Activated T-helper 1 cell treated with anti-CD3 and anti-CD28 coated beads, Interleukin-12 subunit alpha, Interleukin-12 subunit beta, Interleukin-2, Interleukin-4 antibody, amounts not matched to agents 30 ng/mL and 10 ng/mL and 1 ng/mL, durations not matched to agents 14 hours and 24 hours and 36 hours (primary cell): ENCODE measurements around the gene CNTN5. TPM values are rescaled to one million over a fixed set of nuclear protein-coding genes. Genes with fewer than 3 reads are reported as not detected.

Source experiments
- DNase-seq: peaks from one replicate; pipeline ENCODE4 v3.0.0; 2021; ENCODE audit warnings: low spot score
- H3K27ac Mint-ChIP-seq: one replicate; pipeline ENCODE4 v1.8.0; 2021; ENCODE audit warnings: mild to moderate bottlenecking, mixed read lengths
- H3K27me3 Mint-ChIP-seq: one replicate; pipeline ENCODE4 v1.8.0; 2022; ENCODE audit warnings: mild to moderate bottlenecking, moderate library complexity, mixed read lengths; ENCODE audit not compliant: insufficient read depth
- H3K36me3 Mint-ChIP-seq: one replicate; pipeline ENCODE4 v1.8.0; 2021; ENCODE audit warnings: low read depth, mixed read lengths
- H3K4me1 Mint-ChIP-seq: one replicate; pipeline ENCODE4 v1.8.0; 2021; ENCODE audit warnings: low read depth, mixed read lengths
- H3K4me3 Mint-ChIP-seq: one replicate; pipeline ENCODE4 v1.8.0; 2021; ENCODE audit warnings: mild to moderate bottlenecking, moderate library complexity, mixed read lengths
- H3K9me3 Mint-ChIP-seq: one replicate; pipeline ENCODE4 v1.8.0; 2021; ENCODE audit warnings: mixed read lengths
- intact Hi-C: fragments of 100-400 bp; cut with micrococcal nuclease; formaldehyde crosslinking; loops from one replicate; pipeline ENCODE4 v1.15.1; 2024
- total RNA-seq: library from RNA; stranded (reverse); gene quantifications from 2 replicates; pipeline ENCODE4 v1.2.3, GENCODE V29; 2022

CNTN5 gene
- total RNA-seq, 1 donor from 2014 or later: not detected

- Mint-ChIP-seq H3K27me3 (no peaks in the 10 kb centered on the region), H3K36me3 (no peaks in the 10 kb centered on the region), H3K4me3 (no peak overlapping the region), H3K4me1 (no peaks in the 10 kb centered on the region), H3K27ac (no peak overlapping the region), H3K9me3 (peaks cover 14% of the 10 kb centered on the region)
- intact Hi-C loops: no loop called here
- no peak for DNase-seq
Observed at GRCh38 chr11:100185588-100185987, 1164.8 kb downstream of the CNTN5 start.

GRCh38 chr11:100188137-100188783 is 1167.5 kb downstream of the CNTN5 start:
- H3K27ac Mint-ChIP-seq: no peak overlapping the region
- no peak for DNase-seq
- peaks cover 13% of the 10 kb centered on the region for H3K9me3 Mint-ChIP-seq
- intact Hi-C loops: no loop called here
- H3K4me3 Mint-ChIP-seq: no peak overlapping the region
- no peaks in the 10 kb centered on the region for H3K4me1 Mint-ChIP-seq
- H3K27me3 Mint-ChIP-seq: no peaks in the 10 kb centered on the region
- H3K36me3 Mint-ChIP-seq: no peaks in the 10 kb centered on the region

- DNase-seq: no peak
- H3K27me3 Mint-ChIP-seq: no peaks in the 10 kb centered on the region
- intact Hi-C loops: no loop called here
- H3K4me1 Mint-ChIP-seq: no peaks in the 10 kb centered on the region
- H3K36me3 Mint-ChIP-seq: no peaks in the 10 kb centered on the region
- H3K27ac Mint-ChIP-seq: no peak overlapping the region
- H3K4me3 Mint-ChIP-seq: no peak overlapping the region
- H3K9me3 Mint-ChIP-seq: peaks cover 7% of the 10 kb centered on the region
Observed at GRCh38 chr11:100190395-100190794, 1169.6 kb downstream of the CNTN5 start.

- intact Hi-C loops: no loop called here
- Mint-ChIP-seq H3K27ac (no peak overlapping the region), H3K4me1 (no peaks in the 10 kb centered on the region), H3K27me3 (no peaks in the 10 kb centered on the region), H3K9me3 (peaks cover 11% of the 10 kb centered on the region), H3K4me3 (no peak overlapping the region), H3K36me3 (no peaks in the 10 kb centered on the region)
- no peak for DNase-seq
Observed at GRCh38 chr11:100192181-100192580, 1171.4 kb downstream of the CNTN5 start.

- Mint-ChIP-seq H3K4me1 (no peaks in the 10 kb centered on the region), H3K27ac (no peak overlapping the region), H3K36me3 (no peaks in the 10 kb centered on the region), H3K27me3 (no peaks in the 10 kb centered on the region), H3K4me3 (no peak overlapping the region), H3K9me3 (peaks cover 4% of the 10 kb centered on the region)
- intact Hi-C loops: no loop called here
- DNase-seq: no peak
Observed at GRCh38 chr11:100203789-100204188, 1183.0 kb downstream of the CNTN5 start.

GRCh38 chr11:100205926-100206325 is 1185.2 kb downstream of the CNTN5 start:
- DNase-seq: no peak
- Mint-ChIP-seq H3K4me3 (no peak overlapping the region), H3K36me3 (no peaks in the 10 kb centered on the region), H3K27ac (no peak overlapping the region), H3K27me3 (no peaks in the 10 kb centered on the region), H3K4me1 (no peaks in the 10 kb centered on the region), H3K9me3 (no peaks in the 10 kb centered on the region)
- intact Hi-C loops: no loop called here

GRCh38 chr11:100208207-100208606 is 1187.5 kb downstream of the CNTN5 start:
- intact Hi-C loops: no loop called here
- Mint-ChIP-seq H3K27ac (no peak overlapping the region), H3K36me3 (no peaks in the 10 kb centered on the region), H3K4me1 (no peaks in the 10 kb centered on the region), H3K4me3 (no peak overlapping the region), H3K9me3 (peaks cover 3% of the 10 kb centered on the region), H3K27me3 (no peaks in the 10 kb centered on the region)
- DNase-seq: no peak

- Mint-ChIP-seq H3K36me3 (no peaks in the 10 kb centered on the region), H3K27me3 (no peaks in the 10 kb centered on the region), H3K9me3 (peaks cover 12% of the 10 kb centered on the region), H3K27ac (no peak overlapping the region), H3K4me1 (no peaks in the 10 kb centered on the region), H3K4me3 (no peak overlapping the region)
- no peak for DNase-seq
- intact Hi-C loops: no loop called here
Observed at GRCh38 chr11:100214791-100215190, 1194.0 kb downstream of the CNTN5 start.

GRCh38 chr11:100220801-100221200 is 1200.1 kb downstream of the CNTN5 start:
- no peaks in the 10 kb centered on the region for H3K4me1 Mint-ChIP-seq
- H3K4me3 Mint-ChIP-seq: no peak overlapping the region
- no peak for DNase-seq
- H3K27ac Mint-ChIP-seq: no peak overlapping the region
- H3K36me3 Mint-ChIP-seq: no peaks in the 10 kb centered on the region
- H3K9me3 Mint-ChIP-seq: peaks cover under 1% of the 10 kb centered on the region
- intact Hi-C loops: no loop called here
- H3K27me3 Mint-ChIP-seq: no peaks in the 10 kb centered on the region

- Mint-ChIP-seq H3K27ac (no peak overlapping the region), H3K27me3 (no peaks in the 10 kb centered on the region), H3K4me1 (no peaks in the 10 kb centered on the region), H3K4me3 (no peak overlapping the region), H3K9me3 (no peaks in the 10 kb centered on the region), H3K36me3 (no peaks in the 10 kb centered on the region)
- intact Hi-C loops: no loop called here
- DNase-seq: no peak
Observed at GRCh38 chr11:100221791-100222190, 1201.0 kb downstream of the CNTN5 start.

GRCh38 chr11:100224541-100225034 is 1203.8 kb downstream of the CNTN5 start:
- intact Hi-C loops: no loop called here
- Mint-ChIP-seq H3K36me3 (no peaks in the 10 kb centered on the region), H3K27ac (no peak overlapping the region), H3K27me3 (no peaks in the 10 kb centered on the region), H3K9me3 (no peaks in the 10 kb centered on the region), H3K4me1 (no peaks in the 10 kb centered on the region), H3K4me3 (no peak overlapping the region)
- DNase-seq: no peak

GRCh38 chr11:100229086-100229485 is 1208.3 kb downstream of the CNTN5 start:
- no peak overlapping the region for H3K27ac Mint-ChIP-seq

GRCh38 chr11:100232006-100232405 is 1211.3 kb downstream of the CNTN5 start:
- Mint-ChIP-seq H3K27ac (no peak overlapping the region), H3K27me3 (no peaks in the 10 kb centered on the region)
- intact Hi-C loops: no loop called here

More at GRCh38 chr11:100229086-100229485, 1208.3 kb downstream of the CNTN5 start:
- Mint-ChIP-seq H3K36me3 (no peaks in the 10 kb centered on the region), H3K27me3 (no peaks in the 10 kb centered on the region), H3K4me1 (no peaks in the 10 kb centered on the region), H3K9me3 (peaks cover 3% of the 10 kb centered on the region), H3K4me3 (no peak overlapping the region)
- DNase-seq: no peak
- intact Hi-C loops: no loop called here

GRCh38 chr11:100235085-100235484 is 1214.3 kb downstream of the CNTN5 start:
- no peaks in the 10 kb centered on the region for H3K27me3 Mint-ChIP-seq
- peaks cover 9% of the 10 kb centered on the region for H3K9me3 Mint-ChIP-seq
- DNase-seq: no peak
- H3K27ac Mint-ChIP-seq: no peak overlapping the region
- no peaks in the 10 kb centered on the region for H3K4me1 Mint-ChIP-seq
- intact Hi-C loops: no loop called here
- H3K4me3 Mint-ChIP-seq: no peak overlapping the region
- no peaks in the 10 kb centered on the region for H3K36me3 Mint-ChIP-seq

More at GRCh38 chr11:100232006-100232405, 1211.3 kb downstream of the CNTN5 start:
- H3K9me3 Mint-ChIP-seq: peaks cover 9% of the 10 kb centered on the region
- H3K36me3 Mint-ChIP-seq: no peaks in the 10 kb centered on the region
- DNase-seq: no peak
- no peaks in the 10 kb centered on the region for H3K4me1 Mint-ChIP-seq
- no peak overlapping the region for H3K4me3 Mint-ChIP-seq
